Muscle layer of colon (tissue), 2 donors: ENCODE results near the gene TSPAN15.
"Not testable (repeated sequence)": the region's sequence is repeated elsewhere in the genome, so short reads cannot be mapped to it uniquely, and the experiment has no call there.

ENCODE experiments used
- H3K27ac ChIP-seq: one replicate; pipeline ENCODE4 v1.7.0; 2013; ENCODE audit warnings: low read depth, mild to moderate bottlenecking, low read length, moderate library complexity
- H3K27me3 ChIP-seq, 2 donors: one replicate each; pipeline ENCODE4 v1.7.0; 2013; ENCODE audit warnings: low read length in 2 of 2, mild to moderate bottlenecking in 2 of 2; ENCODE audit not compliant: insufficient read depth in 2 of 2, control insufficient read depth in 1 of 2
- H3K36me3 ChIP-seq: one replicate; pipeline ENCODE4 v1.7.0; 2013; ENCODE audit warnings: mild to moderate bottlenecking, low read length; ENCODE audit not compliant: insufficient read depth
- H3K4me1 ChIP-seq: one replicate; pipeline ENCODE4 v1.7.0; 2013; ENCODE audit warnings: mild to moderate bottlenecking, low read length; ENCODE audit not compliant: insufficient read depth
- H3K4me3 ChIP-seq, 2 donors: one replicate each; pipeline ENCODE4 v1.7.0; 2013; ENCODE audit warnings: low read length in 2 of 2, low read depth in 1 of 2, mild to moderate bottlenecking in 1 of 2, moderate library complexity in 1 of 2
- H3K9ac ChIP-seq: one replicate; pipeline ENCODE4 v1.7.0; 2013; ENCODE audit warnings: low read length
- H3K9me3 ChIP-seq: one replicate; pipeline ENCODE4 v1.7.0; 2013; ENCODE audit warnings: mild to moderate bottlenecking, low read length
- donor health status: abdominal sarcoma.
- donor health status: Adenocarcinoma of cecum.

The TSPAN15 gene

GRCh38 chr10:69513617-69514016 is 62.4 kb downstream of the TSPAN15 start:
- Histone ChIP-seq H3K4me1 (no peaks in the 10 kb centered on the region), H3K36me3 (peaks cover 3% of the 10 kb centered on the region), H3K27me3 (no peaks in the 10 kb centered on the region), H3K4me3 (no peak overlapping the region), H3K9ac (no peak overlapping the region), H3K27ac (no peak overlapping the region), H3K9me3 (no peaks in the 10 kb centered on the region)

- no peaks in the 10 kb centered on the region for H3K4me1 ChIP-seq
- no peak overlapping the region for H3K27ac ChIP-seq
- no peak overlapping the region for H3K4me3 ChIP-seq
- no peaks in the 10 kb centered on the region for H3K27me3 ChIP-seq
- no peaks in the 10 kb centered on the region for H3K9me3 ChIP-seq
- H3K9ac ChIP-seq: no peak overlapping the region
- peaks cover 3% of the 10 kb centered on the region for H3K36me3 ChIP-seq
Measured at GRCh38 chr10:69515699-69516259, 64.5 kb downstream of the TSPAN15 start.

GRCh38 chr10:69516316-69516715 is 65.1 kb downstream of the TSPAN15 start:
- H3K9me3 ChIP-seq: no peaks in the 10 kb centered on the region
- no peak overlapping the region for H3K4me3 ChIP-seq
- peaks cover 3% of the 10 kb centered on the region for H3K36me3 ChIP-seq
- H3K4me1 ChIP-seq: no peaks in the 10 kb centered on the region
- no peak overlapping the region for H3K27ac ChIP-seq
- H3K9ac ChIP-seq: no peak overlapping the region
- H3K27me3 ChIP-seq: no peaks in the 10 kb centered on the region

GRCh38 chr10:69516796-69517195 is 65.5 kb downstream of the TSPAN15 start:
- Histone ChIP-seq H3K4me3 (no peak overlapping the region), H3K9ac (no peak overlapping the region), H3K9me3 (no peaks in the 10 kb centered on the region), H3K36me3 (peaks cover 3% of the 10 kb centered on the region), H3K27ac (no peak overlapping the region), H3K4me1 (no peaks in the 10 kb centered on the region), H3K27me3 (no peaks in the 10 kb centered on the region)

GRCh38 chr10:69517271-69517848 is 66.1 kb downstream of the TSPAN15 start:
- Histone ChIP-seq H3K4me1 (no peaks in the 10 kb centered on the region), H3K27me3 (no peaks in the 10 kb centered on the region), H3K36me3 (peaks cover 3% of the 10 kb centered on the region), H3K9ac (no peak overlapping the region), H3K27ac (no peak overlapping the region), H3K9me3 (no peaks in the 10 kb centered on the region), H3K4me3 (no peak overlapping the region)

- H3K27me3 ChIP-seq: no peaks in the 10 kb centered on the region
- no peak overlapping the region for H3K9ac ChIP-seq
- no peaks in the 10 kb centered on the region for H3K4me1 ChIP-seq
- no peak overlapping the region for H3K4me3 ChIP-seq
- H3K36me3 ChIP-seq: no peaks in the 10 kb centered on the region
- no peaks in the 10 kb centered on the region for H3K9me3 ChIP-seq
- H3K27ac ChIP-seq: no peak overlapping the region
Measured at GRCh38 chr10:69527961-69528360, 76.7 kb downstream of the TSPAN15 start.

- Histone ChIP-seq H3K27me3 (no peaks in the 10 kb centered on the region), H3K9ac (no peak overlapping the region), H3K4me1 (no peaks in the 10 kb centered on the region), H3K4me3 (no peak overlapping the region), H3K27ac (no peak overlapping the region), H3K9me3 (no peaks in the 10 kb centered on the region), H3K36me3 (no peaks in the 10 kb centered on the region)
Measured at GRCh38 chr10:69533658-69534057, 82.4 kb downstream of the TSPAN15 start.

- H3K36me3 ChIP-seq, H3K27me3 ChIP-seq, H3K9ac ChIP-seq, H3K4me3 ChIP-seq, H3K9me3 ChIP-seq, H3K27ac ChIP-seq, H3K4me1 ChIP-seq: not testable (repeated sequence)
Measured at GRCh38 chr10:69536521-69536920, 85.3 kb downstream of the TSPAN15 start.

- Histone ChIP-seq H3K27me3 (no peaks in the 10 kb centered on the region), H3K9ac (no peak overlapping the region), H3K9me3 (no peaks in the 10 kb centered on the region), H3K4me3 (no peak overlapping the region), H3K27ac (no peak overlapping the region), H3K36me3 (no peaks in the 10 kb centered on the region), H3K4me1 (no peaks in the 10 kb centered on the region)
Measured at GRCh38 chr10:69537449-69537848, 86.2 kb downstream of the TSPAN15 start.

- Histone ChIP-seq H3K27me3 (no peaks in the 10 kb centered on the region), H3K4me3 (no peak overlapping the region), H3K9ac (no peak overlapping the region), H3K9me3 (no peaks in the 10 kb centered on the region), H3K4me1 (no peaks in the 10 kb centered on the region), H3K36me3 (no peaks in the 10 kb centered on the region), H3K27ac (no peak overlapping the region)
Measured at GRCh38 chr10:69538461-69538860, 87.2 kb downstream of the TSPAN15 start.

- no peaks in the 10 kb centered on the region for H3K4me1 ChIP-seq
- no peak overlapping the region for H3K27ac ChIP-seq
- H3K9me3 ChIP-seq: no peaks in the 10 kb centered on the region
- no peaks in the 10 kb centered on the region for H3K36me3 ChIP-seq
- no peaks in the 10 kb centered on the region for H3K27me3 ChIP-seq
- no peak overlapping the region for H3K4me3 ChIP-seq
- no peak overlapping the region for H3K9ac ChIP-seq
Measured at GRCh38 chr10:69541463-69541862, 90.2 kb downstream of the TSPAN15 start.

- Histone ChIP-seq H3K9me3 (peaks cover 7% of the 10 kb centered on the region), H3K27ac (no peak overlapping the region), H3K4me3 (no peak overlapping the region), H3K4me1 (no peaks in the 10 kb centered on the region), H3K9ac (no peak overlapping the region), H3K27me3 (no peaks in the 10 kb centered on the region), H3K36me3 (no peaks in the 10 kb centered on the region)
Measured at GRCh38 chr10:69549959-69550358, 98.7 kb downstream of the TSPAN15 start.
